ENCODE measurements around the gene RTN4RL2.

Gene RTN4RL2

GRCh38 chr11:57497303-57498247 lies 37.2 kb downstream of the RTN4RL2 start:
- no peak for TF ChIP-seq CTCF (IDR thresholded peaks at IDR 0.05; ENCODE audit: extremely low read depth, insufficient read depth, missing control alignments)
- no peak for DNase-seq (ENCODE audit: low spot score)
- in situ Hi-C loops (cut with MboI; ENCODE audit: low pct_unique_long_range_greater_than_20kb, low sequenced_read_pairs, unreplicated experiment), result no loop called here

DNA sequence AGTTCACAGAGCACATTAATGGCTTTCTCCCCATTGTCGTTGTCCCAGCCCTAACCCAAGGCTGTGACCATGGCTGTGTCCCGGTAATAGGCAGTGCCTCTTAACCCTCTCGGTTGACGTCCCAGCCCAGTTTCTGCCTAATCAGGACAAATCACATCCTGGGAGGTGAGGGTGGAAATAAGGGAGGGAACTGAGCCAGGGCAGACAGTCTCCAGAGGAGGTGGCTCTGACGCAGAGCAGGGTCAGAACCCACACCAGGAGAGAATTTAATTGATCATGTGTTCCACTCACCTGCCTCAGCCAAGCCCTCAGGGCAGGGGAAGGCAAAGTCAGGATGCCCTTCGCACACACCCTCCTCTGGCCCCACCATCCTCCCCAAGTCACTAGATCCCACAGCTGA lies 38.2 kb downstream of the RTN4RL2 start:
- DNase-seq (ENCODE audit: low spot score), result no peak
- no peak for TF ChIP-seq CTCF (IDR thresholded peaks at IDR 0.05; ENCODE audit: extremely low read depth, insufficient read depth, missing control alignments)
- in situ Hi-C loops (cut with MboI; ENCODE audit: low pct_unique_long_range_greater_than_20kb, low sequenced_read_pairs, unreplicated experiment), result no loop called here

DNA sequence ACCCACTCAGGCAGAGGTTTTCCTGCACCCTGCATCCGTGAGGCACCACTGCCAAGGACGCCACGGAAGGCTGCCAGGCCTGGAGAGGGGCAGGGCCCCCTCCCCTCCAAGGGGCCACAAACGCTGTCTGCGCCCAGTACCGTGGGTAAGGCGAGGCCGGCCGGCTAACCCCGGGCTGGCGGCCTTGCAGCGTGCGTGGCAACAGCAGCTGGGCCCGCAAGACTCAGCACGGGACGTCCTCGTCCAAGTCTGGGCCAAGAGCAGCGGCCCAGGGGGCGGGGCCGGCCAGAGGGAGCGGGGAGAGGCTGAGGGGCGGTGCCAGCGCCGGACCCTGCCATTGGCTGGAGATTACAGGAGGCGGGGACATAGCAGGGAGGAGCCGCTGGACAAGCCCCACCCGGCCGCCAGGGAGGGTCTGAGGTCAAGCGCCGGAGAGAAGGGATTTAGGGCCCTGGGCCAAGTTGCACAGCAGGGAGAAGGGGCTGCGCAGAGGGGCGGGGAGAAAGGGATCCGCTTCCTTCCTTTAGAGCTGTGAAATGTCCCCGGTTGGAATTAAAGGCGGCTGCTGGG lies 39.2 kb downstream of the RTN4RL2 start:
- DNase-seq (ENCODE audit: low spot score), result peak; percentile 92
- in situ Hi-C loops (cut with MboI; ENCODE audit: low pct_unique_long_range_greater_than_20kb, low sequenced_read_pairs, unreplicated experiment), result no loop called here
- no peak for TF ChIP-seq CTCF (IDR thresholded peaks at IDR 0.05; ENCODE audit: extremely low read depth, insufficient read depth, missing control alignments)

GRCh38 chr11:57499983-57500461 lies 39.7 kb downstream of the RTN4RL2 start:
- DNase-seq (ENCODE audit: low spot score), result no peak
- no peak for TF ChIP-seq CTCF (IDR thresholded peaks at IDR 0.05; ENCODE audit: extremely low read depth, insufficient read depth, missing control alignments)
- in situ Hi-C loops (cut with MboI; ENCODE audit: low pct_unique_long_range_greater_than_20kb, low sequenced_read_pairs, unreplicated experiment), result loop anchor here (25.0 kb wide), 1 partner anchor 138 kb away; no protein-coding TSS in a partner anchor

- TF ChIP-seq CTCF (IDR thresholded peaks at IDR 0.05; ENCODE audit: extremely low read depth, insufficient read depth, missing control alignments), result no peak
- in situ Hi-C loops (cut with MboI; ENCODE audit: low pct_unique_long_range_greater_than_20kb, low sequenced_read_pairs, unreplicated experiment), result loop anchor here (25.0 kb wide), 1 partner anchor 138 kb away; no protein-coding TSS in a partner anchor
- DNase-seq (ENCODE audit: low spot score), result no peak
These were observed 40.2 kb downstream of the RTN4RL2 start for GRCh38 chr11:57500515-57500914.

GRCh38 chr11:57500926-57501325 lies 40.6 kb downstream of the RTN4RL2 start:
- no peak for DNase-seq (ENCODE audit: low spot score)
- TF ChIP-seq CTCF (IDR thresholded peaks at IDR 0.05; ENCODE audit: extremely low read depth, insufficient read depth, missing control alignments), result no peak
- in situ Hi-C loops (cut with MboI; ENCODE audit: low pct_unique_long_range_greater_than_20kb, low sequenced_read_pairs, unreplicated experiment), result loop anchor here (25.0 kb wide), 1 partner anchor 139 kb away; no protein-coding TSS in a partner anchor

All from GM13977 (cell line).